Kidney (tissue), 14 donors: ENCODE data around the gene FAM168B. TPM values are rescaled to one million over a fixed set of nuclear protein-coding genes. Genes with fewer than 3 reads are reported as not detected.

Source experiments
- DNase-seq, 5 donors: peaks; one replicate each; pipeline ENCODE4 v3.0.0-alpha.2; 2013 to 2020
- FAIRE-seq: peaks from 2 replicates; lab custom pipeline; 2012; peaks lifted over from hg19 to GRCh38; lab: Jason Lieb, UNC
- H3K27ac ChIP-seq, 2 donors: one replicate each; pipeline ENCODE4 v1.7.0; 2013; ENCODE audit warnings: low read depth in 2 of 2, low read length in 2 of 2, inconsistent platforms in 1 of 2
- H3K27me3 ChIP-seq: one replicate; pipeline ENCODE4 v1.7.1; 2013; ENCODE audit warnings: low read length, inconsistent platforms; ENCODE audit not compliant: control insufficient read depth, insufficient read depth
- H3K36me3 ChIP-seq, 3 donors: one replicate each; pipeline versions ENCODE4 v1.7.0 to v1.7.1; 2013; ENCODE audit warnings: low read length in 3 of 3, control low read depth in 1 of 3, inconsistent platforms in 1 of 3; ENCODE audit not compliant: insufficient read depth in 3 of 3, control insufficient read depth in 2 of 3
- H3K4me1 ChIP-seq, 3 donors: one replicate each; pipeline versions ENCODE4 v1.7.0 to v1.7.1; 2013; ENCODE audit warnings: low read length in 3 of 3, inconsistent platforms in 1 of 3, low read depth in 1 of 3; ENCODE audit not compliant: control insufficient read depth in 2 of 3, insufficient read depth in 2 of 3
- H3K4me3 ChIP-seq, 3 donors: one replicate each; pipeline versions ENCODE4 v1.7.0 to v1.8.1; 2013; ENCODE audit warnings: low read length in 3 of 3, control low read depth in 1 of 3, inconsistent platforms in 1 of 3
- H3K9ac ChIP-seq, 3 donors: one replicate each; pipeline versions ENCODE4 v1.7.0 to v1.7.1; 2013; ENCODE audit warnings: low read length in 3 of 3, control low read depth in 1 of 3, inconsistent platforms in 1 of 3
- H3K9me3 ChIP-seq, 3 donors: one replicate each; pipeline versions ENCODE4 v1.7.0 to v1.7.1; 2013; ENCODE audit warnings: low read length in 3 of 3, control low read depth in 1 of 3, inconsistent platforms in 1 of 3; ENCODE audit not compliant: control insufficient read depth in 2 of 3, insufficient read depth in 1 of 3
- intact Hi-C: fragments of 100-400 bp; cut with DNase I; formaldehyde crosslinking; loops from one replicate; pipeline ENCODE4 v1.11.1; 2022
- polyA plus RNA-seq: library from polyadenylated mRNA; stranded (reverse); fragments of 350-450 nt; fragmentation: Illumina TruSeq; extraction: RNeasy Lipid Tissue Mini Kit (QIAGEN cat#74804); gene quantifications from one replicate; pipeline ENCODE4 v1.2.3, GENCODE V29; 2014; ENCODE audit warnings: low read depth, low replicate concordance; ENCODE audit not compliant: insufficient read depth
- total RNA-seq: library from RNA; stranded (reverse); fragmentation: NEBNext Ultra II Directional; extraction: Animal tissue kit (Norgen Biotek cat#: 25700); gene quantifications from one replicate; pipeline ENCODE4 v1.2.1, GENCODE V29; 2021
- TF ChIP-seq, protein P1 (sequence below): IDR thresholded peaks from 3 replicates; pipeline ENCODE4 v1.5.1; 2012; ENCODE audit warnings: mild to moderate bottlenecking, moderate library complexity, borderline replicate concordance; ENCODE audit not compliant: insufficient read depth; ENCODE audit errors: extremely low read depth
- donor health status: control.
- donor health status: control.
- donor health status: control.
- donor health status: control.
- donor health status: control.
- donor health status: DM: yes; HTN: yes; CAD: no.
- donor health status: Normal renal cell carcinoma (clear cell type).

The FAM168B gene
- total and polyA plus RNA-seq, 2 donors from 2014 or later, result 34.1 to 89.9 TPM

- intact Hi-C loops, result no loop called here
- peaks cover 0 to 9% (median 0%) of the 10 kb centered on the region in 3 donors for H3K4me1 ChIP-seq
- TF ChIP-seq, protein P1, sequence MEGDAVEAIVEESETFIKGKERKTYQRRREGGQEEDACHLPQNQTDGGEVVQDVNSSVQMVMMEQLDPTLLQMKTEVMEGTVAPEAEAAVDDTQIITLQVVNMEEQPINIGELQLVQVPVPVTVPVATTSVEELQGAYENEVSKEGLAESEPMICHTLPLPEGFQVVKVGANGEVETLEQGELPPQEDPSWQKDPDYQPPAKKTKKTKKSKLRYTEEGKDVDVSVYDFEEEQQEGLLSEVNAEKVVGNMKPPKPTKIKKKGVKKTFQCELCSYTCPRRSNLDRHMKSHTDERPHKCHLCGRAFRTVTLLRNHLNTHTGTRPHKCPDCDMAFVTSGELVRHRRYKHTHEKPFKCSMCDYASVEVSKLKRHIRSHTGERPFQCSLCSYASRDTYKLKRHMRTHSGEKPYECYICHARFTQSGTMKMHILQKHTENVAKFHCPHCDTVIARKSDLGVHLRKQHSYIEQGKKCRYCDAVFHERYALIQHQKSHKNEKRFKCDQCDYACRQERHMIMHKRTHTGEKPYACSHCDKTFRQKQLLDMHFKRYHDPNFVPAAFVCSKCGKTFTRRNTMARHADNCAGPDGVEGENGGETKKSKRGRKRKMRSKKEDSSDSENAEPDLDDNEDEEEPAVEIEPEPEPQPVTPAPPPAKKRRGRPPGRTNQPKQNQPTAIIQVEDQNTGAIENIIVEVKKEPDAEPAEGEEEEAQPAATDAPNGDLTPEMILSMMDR, result no peak
- H3K36me3 ChIP-seq, result no peaks in the 10 kb centered on the region
- no peak for DNase-seq
- no peak overlapping the region for H3K9ac ChIP-seq
- no peak for FAIRE-seq
- peaks cover 7% of the 10 kb centered on the region for H3K27me3 ChIP-seq
- no peaks in the 10 kb centered on the region for H3K9me3 ChIP-seq
- H3K4me3 ChIP-seq, result no peak overlapping the region
- no peak overlapping the region for H3K27ac ChIP-seq
These were observed 54.2 kb downstream of the FAM168B start for GRCh38 chr2:131039101-131039440.

GRCh38 chr2:131038258-131039100, 54.8 kb downstream of the FAM168B start:
- no peaks in the 10 kb centered on the region for H3K9me3 ChIP-seq
- H3K27me3 ChIP-seq, result peaks cover 10% of the 10 kb centered on the region
- no peak overlapping the region for H3K27ac ChIP-seq
- H3K4me1 ChIP-seq, result peaks cover 0 to 9% (median 0%) of the 10 kb centered on the region in 3 donors
- peak in 1 of 5 donors; percentile 6 for DNase-seq
- no peak overlapping the region for H3K9ac ChIP-seq
- no peak overlapping the region for H3K4me3 ChIP-seq
- FAIRE-seq, result no peak
- H3K36me3 ChIP-seq, result no peaks in the 10 kb centered on the region
- intact Hi-C loops, result no loop called here
- TF ChIP-seq, protein P1, result no peak

- intact Hi-C loops, result no loop called here
- DNase-seq, result peak in 3 of 5 donors; percentile 10 to 22 (median 14)
- peaks cover 10% of the 10 kb centered on the region for H3K27me3 ChIP-seq
- no peaks in the 10 kb centered on the region for H3K9me3 ChIP-seq
- H3K36me3 ChIP-seq, result no peaks in the 10 kb centered on the region
- H3K9ac ChIP-seq, result no peak overlapping the region
- H3K27ac ChIP-seq, result no peak overlapping the region
- TF ChIP-seq, protein P1, result no peak
- no peak for FAIRE-seq
- H3K4me3 ChIP-seq, result no peak overlapping the region
- peaks cover 0 to 9% (median 0%) of the 10 kb centered on the region in 3 donors for H3K4me1 ChIP-seq
These were observed 55.6 kb downstream of the FAM168B start for GRCh38 chr2:131037398-131038257.
